K562 (cell line): ENCODE results near the gene RNF213. TPM values are rescaled to one million over a fixed set of nuclear protein-coding genes. Genes with fewer than 3 reads are reported as not detected.
A peak's percentile ranks its signal among the peaks of the same experiment; 100 is the strongest.

Experiments used
- BRCA1 ChIP-seq, 2 experiments: fragments of 450-650 bp in 1 of 2; sonication (generic) in 1 of 2; formaldehyde crosslinking in 1 of 2; IDR thresholded peaks; 2 replicates each; pipeline versions ENCODE4 v1.5.0 to v1.6.1; 2017 to 2020; ENCODE audit warnings: mild to moderate bottlenecking in 1 of 2, missing genetic modification reagents in 1 of 2
- BRD4 ChIP-seq: fragments of 200-600 bp; sonication (generic); IDR thresholded peaks from 2 replicates; pipeline ENCODE4 v1.6.1; 2017; ENCODE audit warnings: inconsistent platforms
- CSDE1 ChIP-seq, 2 experiments: fragments of 450-650 bp; IDR thresholded peaks; 2 replicates each; pipeline ENCODE4 v1.6.1; 2016; ENCODE audit warnings: mild to moderate bottlenecking in 1 of 2
- CXXC5 ChIP-seq: fragments of 250-450 bp; sonication (Bioruptor Pico); IDR thresholded peaks from 2 replicates; pipeline ENCODE4 v1.8.0; 2022; ENCODE audit warnings: inconsistent platforms, mild to moderate bottlenecking, moderate library complexity
- HBP1 ChIP-seq: fragments of 450-650 bp; formaldehyde crosslinking; IDR thresholded peaks from 2 replicates; pipeline ENCODE4 v1.4.0; 2022; ENCODE audit warnings: missing genetic modification characterization
- LCOR ChIP-seq: sonication (generic); formaldehyde crosslinking; IDR thresholded peaks from 2 replicates; pipeline ENCODE4 v1.8.0; 2022; ENCODE audit warnings: mild to moderate bottlenecking, missing genetic modification reagents
- MEF2A ChIP-seq: IDR thresholded peaks from 2 replicates; pipeline ENCODE4 v1.6.1; 2011; ENCODE audit warnings: low read depth, mild to moderate bottlenecking, low read length, moderate library complexity; ENCODE audit not compliant: control insufficient read depth
- MLLT1 ChIP-seq, 2 experiments: fragments of 450-650 bp; IDR thresholded peaks; 2 replicates each; pipeline ENCODE4 v1.6.1; 2016
- NR4A1 ChIP-seq, 2 experiments: fragments of 250-450 bp in 1 of 2; fragments of 450-650 bp in 1 of 2; sonication (Bioruptor Pico) in 1 of 2; IDR thresholded peaks; 2 replicates each; pipeline versions ENCODE4 v1.4.0 to v1.6.1; 2016 to 2020; ENCODE audit warnings: mild to moderate bottlenecking in 2 of 2, missing compliant biosample characterization in 1 of 2, missing genetic modification characterization in 1 of 2, moderate library complexity in 1 of 2
- RBFOX2 ChIP-seq: fragments of 200-400 bp; formaldehyde crosslinking; IDR thresholded peaks from 2 replicates; pipeline ENCODE4 v1.6.1; 2017; ENCODE audit warnings: low read depth, mild to moderate bottlenecking, low read length, moderate library complexity
- TEAD4 ChIP-seq, 2 experiments: sonication (generic) in 1 of 2; formaldehyde crosslinking in 1 of 2; IDR thresholded peaks; 2 replicates each; pipeline versions ENCODE4 v1.6.1 to v1.8.0; 2012 to 2022; ENCODE audit warnings: borderline replicate concordance in 1 of 2, inconsistent platforms in 1 of 2, low read length in 1 of 2, mild to moderate bottlenecking in 1 of 2, missing genetic modification reagents in 1 of 2
- U2AF1 ChIP-seq: fragments of 200-400 bp; formaldehyde crosslinking; optimal IDR thresholded peaks from 2 replicates; pipeline ENCODE3; 2017; ENCODE audit warnings: mild to moderate bottlenecking, low read depth, low read length, moderate library complexity
- ZBED1 ChIP-seq: IDR thresholded peaks from 2 replicates; pipeline ENCODE4 v1.6.1; 2014
- ZFP36 ChIP-seq: fragments of 150-350 bp; IDR thresholded peaks from 2 replicates; pipeline ENCODE4 v1.6.1; 2018; ENCODE audit warnings: low read length, low read depth; ENCODE audit not compliant: partially characterized antibody
- ZFX ChIP-seq: sonication (generic); formaldehyde crosslinking; IDR thresholded peaks from 2 replicates; pipeline ENCODE4 v1.8.0; 2022; ENCODE audit warnings: mild to moderate bottlenecking, missing genetic modification reagents, moderate library complexity
- polyA plus RNA-seq, 8 experiments: library from polyadenylated mRNA; depleted of rRNA in 4 of 8; stranded (reverse) in 5 of 8; unstranded in 3 of 8; fragments of >200 nt; fragmentation: Nextera tagmentation in 2 of 8; fragmentation: Illumina TruSeq in 1 of 8; extraction: Ambion mirVana in 2 of 8; extraction: Trizol in 1 of 8; gene quantifications; 2 replicates each; pipeline versions ENCODE4 v1.2.1 to v1.2.3, GENCODE V29; 2011 to 2014; ENCODE audit warnings: inconsistent platforms in 1 of 8, missing spikeins in 1 of 8
- total RNA-seq, 7 experiments: library from RNA; depleted of rRNA in 6 of 7; stranded (reverse); fragments of >200 nt in 6 of 7; fragmentation: Illumina TruSeq in 2 of 7; extraction: Trizol in 2 of 7; gene quantifications; 2 replicates each; pipeline versions ENCODE4 v1.2.1 to v1.2.3, GENCODE V29; 2011 to 2021; ENCODE audit warnings: low replicate concordance in 1 of 7
- TF ChIP-seq, protein P1 (sequence below): fragments of 450-650 bp; IDR thresholded peaks from 2 replicates; pipeline ENCODE4 v1.6.1; 2017; ENCODE audit warnings: antibody characterized with exemption
- TF ChIP-seq, protein P2 (sequence below), 2 experiments: fragments of 200-800 bp in 1 of 2; sonication (Bioruptor generic) in 1 of 2; sonication (generic) in 1 of 2; formaldehyde crosslinking in 1 of 2; IDR thresholded peaks in 1 of 2; conservative IDR thresholded peaks in 1 of 2; 2 replicates each; pipeline versions ENCODE4 v1.5.0 to v1.6.1; 2016 to 2020; ENCODE audit warnings: missing compliant biosample characterization in 1 of 2, missing genetic modification characterization in 1 of 2, missing genetic modification reagents in 1 of 2

RNF213 gene
- total and polyA plus RNA-seq, 9 of the 15 experiments (the other 6 are each of a cell fraction or from before 2014, with no cell fraction given): 5.3 to 33.6 (median 17.9) TPM

DNA sequence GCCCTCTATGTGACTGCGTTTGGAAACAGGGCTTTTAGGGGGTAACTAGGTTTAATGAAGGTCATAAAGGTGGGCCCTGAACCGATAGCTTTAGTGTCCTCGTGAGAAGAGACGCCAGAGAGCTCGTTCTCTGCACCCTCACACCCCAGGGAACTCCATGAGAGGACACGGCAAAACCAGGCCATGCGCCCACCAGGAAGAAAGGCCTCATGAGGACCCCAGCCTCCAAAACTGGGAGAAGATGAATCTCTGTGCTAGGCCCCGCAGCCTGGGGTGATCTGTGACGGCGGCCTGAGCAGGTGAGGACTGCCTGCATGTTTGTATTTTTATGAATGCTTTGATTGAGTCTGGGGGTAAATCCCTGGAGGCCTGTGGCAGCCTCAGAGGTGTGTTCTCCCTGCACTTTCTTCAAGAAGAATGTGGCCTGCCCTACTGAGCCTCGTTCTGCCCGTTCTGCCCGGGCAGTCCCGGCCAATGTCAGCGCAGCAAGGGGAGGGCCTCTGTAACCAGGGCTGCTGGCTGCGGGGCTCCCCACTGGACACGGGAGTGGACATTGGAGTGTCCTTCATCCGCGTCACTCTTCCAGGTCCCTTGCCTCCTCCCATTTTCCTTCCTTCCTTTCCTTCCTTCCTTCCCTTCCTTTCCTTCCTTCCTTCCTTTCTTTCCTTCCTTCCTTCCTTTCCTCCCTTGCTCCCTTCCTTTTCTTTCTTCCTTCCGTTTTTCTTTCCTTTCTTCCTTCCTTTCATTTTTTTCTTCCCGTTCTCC is 6.8 kb upstream of the RNF213 start (continued):
- TF ChIP-seq LCOR (CRISPR knock-in tag): no peak
- TF ChIP-seq, protein P1, sequence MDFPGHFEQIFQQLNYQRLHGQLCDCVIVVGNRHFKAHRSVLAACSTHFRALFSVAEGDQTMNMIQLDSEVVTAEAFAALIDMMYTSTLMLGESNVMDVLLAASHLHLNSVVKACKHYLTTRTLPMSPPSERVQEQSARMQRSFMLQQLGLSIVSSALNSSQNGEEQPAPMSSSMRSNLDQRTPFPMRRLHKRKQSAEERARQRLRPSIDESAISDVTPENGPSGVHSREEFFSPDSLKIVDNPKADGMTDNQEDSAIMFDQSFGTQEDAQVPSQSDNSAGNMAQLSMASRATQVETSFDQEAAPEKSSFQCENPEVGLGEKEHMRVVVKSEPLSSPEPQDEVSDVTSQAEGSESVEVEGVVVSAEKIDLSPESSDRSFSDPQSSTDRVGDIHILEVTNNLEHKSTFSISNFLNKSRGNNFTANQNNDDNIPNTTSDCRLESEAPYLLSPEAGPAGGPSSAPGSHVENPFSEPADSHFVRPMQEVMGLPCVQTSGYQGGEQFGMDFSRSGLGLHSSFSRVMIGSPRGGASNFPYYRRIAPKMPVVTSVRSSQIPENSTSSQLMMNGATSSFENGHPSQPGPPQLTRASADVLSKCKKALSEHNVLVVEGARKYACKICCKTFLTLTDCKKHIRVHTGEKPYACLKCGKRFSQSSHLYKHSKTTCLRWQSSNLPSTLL: peak; percentile 57; the same call in 1 of the 2 replicates
- TF ChIP-seq RBFOX2: 0 out of 2 replicates have a peak, but pooled peaks have one; percentile 22
- TF ChIP-seq CXXC5 (CRISPR knock-in tag): 0 out of 2 replicates have a peak, but pooled peaks have one; percentile 14
- 0 out of 2 replicates have a peak, but pooled peaks have one; percentile 9 for TF ChIP-seq ZFX
- no peak for TF ChIP-seq U2AF1
- TF ChIP-seq BRD4: no peak; the same call in 1 of the 2 replicates
- TF ChIP-seq TEAD4 (IDR thresholded peaks at IDR 0.05; ENCODE audit: low read length): no peak
- TF ChIP-seq TEAD4 (CRISPR knock-in tag; IDR thresholded peaks at IDR 0.05; ENCODE audit: borderline replicate concordance): no peak
- no peak for TF ChIP-seq MEF2A
- peak; percentile 34 to 75; a peak in 2 of 4 replicates for TF ChIP-seq MLLT1 (IDR thresholded peaks at IDR 0.05)
- TF ChIP-seq, protein P2, sequence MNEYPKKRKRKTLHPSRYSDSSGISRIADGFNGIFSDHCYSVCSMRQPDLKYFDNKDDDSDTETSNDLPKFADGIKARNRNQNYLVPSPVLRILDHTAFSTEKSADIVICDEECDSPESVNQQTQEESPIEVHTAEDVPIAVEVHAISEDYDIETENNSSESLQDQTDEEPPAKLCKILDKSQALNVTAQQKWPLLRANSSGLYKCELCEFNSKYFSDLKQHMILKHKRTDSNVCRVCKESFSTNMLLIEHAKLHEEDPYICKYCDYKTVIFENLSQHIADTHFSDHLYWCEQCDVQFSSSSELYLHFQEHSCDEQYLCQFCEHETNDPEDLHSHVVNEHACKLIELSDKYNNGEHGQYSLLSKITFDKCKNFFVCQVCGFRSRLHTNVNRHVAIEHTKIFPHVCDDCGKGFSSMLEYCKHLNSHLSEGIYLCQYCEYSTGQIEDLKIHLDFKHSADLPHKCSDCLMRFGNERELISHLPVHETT (CRISPR knock-in tag; conservative IDR thresholded peaks at IDR 0.05 in 1 of 2, IDR thresholded peaks at IDR 0.05 in 1 of 2): no peak
- no peak for TF ChIP-seq CSDE1 (IDR thresholded peaks at IDR 0.05)
- TF ChIP-seq ZBED1: no peak
- TF ChIP-seq ZFP36: no peak
- no peak for TF ChIP-seq NR4A1 (CRISPR knock-in tag; IDR thresholded peaks at IDR 0.05)
- TF ChIP-seq NR4A1 (tag; IDR thresholded peaks at IDR 0.05): 0 out of 2 replicates have a peak, but pooled peaks have one; percentile 21
- TF ChIP-seq HBP1: 0 out of 2 replicates have a peak, but pooled peaks have one; percentile 53
- TF ChIP-seq BRCA1 (IDR thresholded peaks at IDR 0.05): no peak
- TF ChIP-seq BRCA1 (CRISPR knock-in tag; IDR thresholded peaks at IDR 0.05): no peak
